ENCODE measurements around the gene MYL3.

The MYL3 gene

DNA sequence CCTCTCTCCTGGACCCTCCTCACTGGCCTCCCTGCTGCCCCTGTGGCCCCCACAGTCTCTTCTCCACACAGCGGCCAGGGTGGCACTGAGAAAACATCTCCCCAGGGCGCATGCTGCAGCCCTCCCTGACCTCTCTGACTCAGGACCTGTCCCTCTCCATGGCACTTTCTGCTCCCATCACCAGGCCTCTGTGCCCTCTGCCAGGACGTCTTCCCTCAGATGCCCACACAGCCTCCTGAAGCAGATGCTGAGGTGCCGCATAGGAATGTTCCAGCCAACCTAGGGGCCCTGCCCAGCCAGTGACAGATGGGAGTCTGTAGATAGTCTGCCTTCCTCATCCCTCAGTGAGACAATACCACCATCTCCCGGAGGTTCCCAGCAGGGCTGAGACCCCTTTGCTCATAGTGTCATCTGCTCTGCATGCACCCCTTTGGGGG lies 8.7 kb downstream of the MYL3 start:
- H3K36me3 ChIP-seq, result no peaks in the 10 kb centered on the region
- H3K4me3 ChIP-seq (ENCODE audit: low read depth, low read length), result no peak overlapping the region
- TF ChIP-seq, protein P1, sequence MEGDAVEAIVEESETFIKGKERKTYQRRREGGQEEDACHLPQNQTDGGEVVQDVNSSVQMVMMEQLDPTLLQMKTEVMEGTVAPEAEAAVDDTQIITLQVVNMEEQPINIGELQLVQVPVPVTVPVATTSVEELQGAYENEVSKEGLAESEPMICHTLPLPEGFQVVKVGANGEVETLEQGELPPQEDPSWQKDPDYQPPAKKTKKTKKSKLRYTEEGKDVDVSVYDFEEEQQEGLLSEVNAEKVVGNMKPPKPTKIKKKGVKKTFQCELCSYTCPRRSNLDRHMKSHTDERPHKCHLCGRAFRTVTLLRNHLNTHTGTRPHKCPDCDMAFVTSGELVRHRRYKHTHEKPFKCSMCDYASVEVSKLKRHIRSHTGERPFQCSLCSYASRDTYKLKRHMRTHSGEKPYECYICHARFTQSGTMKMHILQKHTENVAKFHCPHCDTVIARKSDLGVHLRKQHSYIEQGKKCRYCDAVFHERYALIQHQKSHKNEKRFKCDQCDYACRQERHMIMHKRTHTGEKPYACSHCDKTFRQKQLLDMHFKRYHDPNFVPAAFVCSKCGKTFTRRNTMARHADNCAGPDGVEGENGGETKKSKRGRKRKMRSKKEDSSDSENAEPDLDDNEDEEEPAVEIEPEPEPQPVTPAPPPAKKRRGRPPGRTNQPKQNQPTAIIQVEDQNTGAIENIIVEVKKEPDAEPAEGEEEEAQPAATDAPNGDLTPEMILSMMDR (IDR thresholded peaks at IDR 0.05; ENCODE audit: low read depth, low read length), result peak; percentile 43; the same call in 1 of the 2 replicates
- no peak overlapping the region for H3K27ac ChIP-seq
- no peaks in the 10 kb centered on the region for H3K9me3 ChIP-seq (ENCODE audit: severe bottlenecking)
- peak; percentile 8 for DNase-seq
- H3K27me3 ChIP-seq (ENCODE audit: insufficient read depth, low read depth, severe bottlenecking), result no peaks in the 10 kb centered on the region

DNA sequence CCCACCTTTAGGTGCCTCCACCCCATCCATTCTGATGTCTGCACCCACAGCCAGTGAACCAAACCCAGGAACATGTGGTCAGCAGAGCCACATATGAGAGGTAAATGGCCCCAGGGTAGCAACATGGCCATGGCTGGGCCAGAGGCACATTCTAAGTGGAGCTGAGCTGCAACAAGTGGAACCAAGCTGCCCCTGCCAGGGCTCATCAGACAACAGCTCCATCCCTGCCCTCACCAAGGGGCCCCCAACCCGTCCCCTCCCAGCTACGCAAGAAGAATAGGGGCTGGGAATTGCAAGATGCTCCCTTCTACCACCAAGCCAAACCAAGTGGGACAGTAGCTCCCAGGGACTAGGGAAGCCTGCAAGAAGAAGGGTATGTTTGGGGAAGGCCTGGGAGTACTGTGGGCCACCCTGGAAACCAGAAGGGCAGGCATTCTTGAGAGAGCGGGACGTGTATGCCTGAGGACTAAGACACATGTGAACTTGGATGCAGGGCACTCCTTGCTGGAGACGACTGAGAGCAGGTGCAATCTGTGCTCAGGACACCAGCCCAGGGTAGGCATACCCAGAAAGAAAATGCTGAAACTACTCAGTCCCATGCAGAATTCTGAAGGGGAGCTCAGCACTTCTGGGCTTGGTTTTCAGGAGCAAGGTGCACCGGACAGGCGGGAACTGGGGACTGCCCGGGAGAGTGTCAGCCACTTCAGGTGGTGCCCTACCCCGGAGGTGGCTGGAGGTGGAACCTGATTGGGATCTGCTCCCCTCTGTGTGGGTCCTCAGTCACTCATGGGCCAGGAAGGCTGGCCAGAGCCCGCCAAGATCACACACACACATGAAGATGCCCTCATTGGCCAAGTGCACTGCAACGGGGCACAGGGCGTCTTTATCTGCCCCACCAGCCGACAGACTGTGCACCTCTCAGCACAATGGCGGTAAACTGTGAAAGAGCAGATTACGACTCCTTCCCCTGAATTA lies 9.5 kb downstream of the MYL3 start:
- Histone ChIP-seq H3K9me3 (ENCODE audit: severe bottlenecking) (no peaks in the 10 kb centered on the region), H3K27me3 (ENCODE audit: insufficient read depth, low read depth, severe bottlenecking) (no peaks in the 10 kb centered on the region), H3K4me3 (ENCODE audit: low read depth, low read length) (no peak overlapping the region), H3K36me3 (no peaks in the 10 kb centered on the region), H3K27ac (no peak overlapping the region)
- peak; percentile 2 for DNase-seq
- TF ChIP-seq, protein P1 (IDR thresholded peaks at IDR 0.05; ENCODE audit: low read depth, low read length), result no peak

DNA sequence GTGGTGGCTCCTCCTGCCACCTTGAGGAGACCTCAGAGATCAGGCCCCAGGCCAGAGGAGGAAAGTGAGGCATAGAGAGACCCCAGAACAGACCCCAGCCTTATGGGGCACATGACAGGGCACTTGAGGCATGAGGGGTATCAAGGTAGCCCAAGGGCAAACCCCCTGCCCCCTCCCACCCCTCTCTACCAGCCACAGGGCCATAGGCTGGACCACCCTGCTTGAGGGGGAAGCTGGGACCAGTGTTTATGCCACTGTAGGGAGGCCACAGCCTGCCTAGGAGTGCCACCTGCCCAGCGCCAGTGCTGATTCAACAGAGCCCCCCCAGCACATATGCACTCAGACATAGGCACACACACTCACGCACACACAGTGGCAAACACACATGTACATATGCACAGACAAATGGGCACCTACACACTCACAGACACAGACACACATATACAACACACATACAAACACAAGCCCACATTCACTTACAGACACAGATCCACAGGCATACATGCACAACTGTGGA lies 10.3 kb downstream of the MYL3 start:
- TF ChIP-seq, protein P1 (IDR thresholded peaks at IDR 0.05; ENCODE audit: low read depth, low read length), result no peak
- no peak overlapping the region for H3K4me3 ChIP-seq (ENCODE audit: low read depth, low read length)
- no peak overlapping the region for H3K27ac ChIP-seq
- H3K36me3 ChIP-seq, result no peaks in the 10 kb centered on the region
- H3K9me3 ChIP-seq (ENCODE audit: severe bottlenecking), result no peaks in the 10 kb centered on the region
- no peaks in the 10 kb centered on the region for H3K27me3 ChIP-seq (ENCODE audit: insufficient read depth, low read depth, severe bottlenecking)
- no peak for DNase-seq

DNA sequence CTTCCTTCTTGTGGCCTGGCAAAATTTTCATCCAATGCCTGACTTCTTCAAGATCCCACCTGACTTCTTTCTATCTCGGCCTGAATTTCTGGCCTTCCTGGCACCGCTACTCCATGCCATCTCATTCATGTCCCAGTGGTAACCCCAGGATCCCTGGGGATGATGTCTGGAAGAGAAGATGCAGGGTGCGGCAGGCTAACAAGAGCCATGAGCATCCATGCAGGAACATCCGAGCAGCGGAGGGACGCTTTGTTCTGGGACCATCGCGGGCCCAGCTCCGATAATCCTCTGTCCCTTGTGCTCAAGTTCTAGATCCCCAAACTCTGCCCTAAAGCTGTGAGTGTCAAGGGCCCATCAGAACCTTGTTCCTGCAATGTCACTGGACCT lies 10.9 kb downstream of the MYL3 start:
- H3K36me3 ChIP-seq, result no peaks in the 10 kb centered on the region
- H3K4me3 ChIP-seq (ENCODE audit: low read depth, low read length), result no peak overlapping the region
- no peak overlapping the region for H3K27ac ChIP-seq
- H3K9me3 ChIP-seq (ENCODE audit: severe bottlenecking), result no peaks in the 10 kb centered on the region
- H3K27me3 ChIP-seq (ENCODE audit: insufficient read depth, low read depth, severe bottlenecking), result no peaks in the 10 kb centered on the region
- no peak for DNase-seq
- TF ChIP-seq, protein P1 (IDR thresholded peaks at IDR 0.05; ENCODE audit: low read depth, low read length), result no peak

DNA sequence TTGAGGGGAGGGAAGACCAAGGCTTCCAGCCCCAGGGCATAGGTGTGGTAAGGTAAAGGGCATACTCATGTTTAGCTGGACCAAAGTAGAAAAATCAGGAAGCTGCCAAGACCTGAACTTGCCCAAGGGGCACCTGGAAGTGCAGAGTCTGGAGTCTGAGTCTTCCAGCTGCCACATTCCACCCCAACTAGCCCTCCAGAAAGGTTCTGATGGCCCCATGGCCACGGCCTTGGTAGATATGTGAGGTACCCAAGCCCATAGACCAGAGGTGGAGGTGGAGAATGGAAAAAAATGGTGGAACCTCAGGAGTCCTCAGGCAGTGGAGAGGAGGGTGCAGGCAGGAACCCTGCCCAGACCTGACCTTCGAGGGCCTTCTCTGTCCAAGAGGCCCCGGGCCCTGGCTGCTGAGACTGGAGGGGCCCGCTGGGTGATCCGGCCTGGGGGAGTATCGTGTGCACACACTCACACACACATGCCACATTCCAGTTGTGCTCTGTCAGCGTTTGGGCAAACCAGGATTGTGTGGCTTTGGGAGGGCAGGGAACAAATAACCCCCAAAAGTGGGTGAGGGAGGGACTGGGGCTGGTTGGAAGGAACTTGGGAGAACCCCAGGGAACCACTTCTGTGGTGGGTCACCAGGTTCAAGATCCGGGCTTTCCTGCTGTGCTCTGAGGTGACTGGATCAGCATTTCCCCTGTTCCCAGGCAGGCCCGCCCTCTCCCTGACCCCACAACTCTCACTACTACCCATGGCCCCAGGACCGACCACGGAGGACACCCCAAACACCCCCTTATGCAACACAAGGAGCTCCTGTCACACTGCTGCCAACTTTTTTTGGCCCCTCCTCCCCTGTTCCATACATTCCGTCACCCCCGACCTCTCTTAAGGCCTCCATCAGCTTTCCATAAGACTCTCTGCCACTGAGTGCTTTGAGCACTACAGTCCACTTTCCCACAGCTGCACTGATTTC lies 11.6 kb downstream of the MYL3 start:
- TF ChIP-seq, protein P1 (IDR thresholded peaks at IDR 0.05; ENCODE audit: low read depth, low read length), result no peak

More for the DNA sequence above, 11.6 kb downstream of the MYL3 start:
- H3K4me3 ChIP-seq (ENCODE audit: low read depth, low read length), result no peak overlapping the region
- no peaks in the 10 kb centered on the region for H3K27me3 ChIP-seq (ENCODE audit: insufficient read depth, low read depth, severe bottlenecking)
- no peaks in the 10 kb centered on the region for H3K9me3 ChIP-seq (ENCODE audit: severe bottlenecking)
- no peaks in the 10 kb centered on the region for H3K36me3 ChIP-seq
- no peak for DNase-seq
- no peak overlapping the region for H3K27ac ChIP-seq

Data from WERI-Rb-1 (cell line).